Spleen (tissue), 11 donors: ENCODE results near the gene CABP4. TPM values are rescaled to one million over a fixed set of nuclear protein-coding genes. Genes with fewer than 3 reads are reported as not detected.
"Not testable (repeated sequence)": the region's sequence is repeated elsewhere in the genome, so short reads cannot be mapped to it uniquely, and the experiment has no call there.

Experiments used
- DNase-seq: peaks from one replicate; pipeline ENCODE4 v3.0.0-alpha.2; 2020
- H3K27ac ChIP-seq, 8 donors: fragments of 200-600 bp; sonication (generic) in 7 of 8; 1 replicate in 4 of 8; 2 replicates in 4 of 8; pipeline versions ENCODE4 v1.5.0 to v1.8.0; 2016 to 2021; ENCODE audit warnings: inconsistent platforms in 4 of 8, mild to moderate bottlenecking in 4 of 8, moderate library complexity in 1 of 8
- H3K27me3 ChIP-seq, 7 donors: fragments of 200-600 bp; sonication (generic) in 6 of 7; replicated peaks in 1 of 7; 1 replicate in 4 of 7; 2 replicates in 3 of 7; pipeline versions ENCODE4 v1.5.0 to v1.8.0; 2016 to 2021; ENCODE audit warnings: inconsistent platforms in 3 of 7, mild to moderate bottlenecking in 1 of 7
- H3K36me3 ChIP-seq, 6 donors: fragments of 200-600 bp; sonication (generic) in 5 of 6; 1 replicate in 4 of 6; 2 replicates in 2 of 6; pipeline versions ENCODE4 v1.5.0 to v1.8.0; 2016 to 2021; ENCODE audit warnings: inconsistent platforms in 2 of 6
- H3K4me1 ChIP-seq, 6 donors: fragments of 200-600 bp; sonication (generic) in 5 of 6; 1 replicate in 3 of 6; 2 replicates in 3 of 6; pipeline versions ENCODE4 v1.5.0 to v1.8.0; 2016 to 2021; ENCODE audit warnings: inconsistent platforms in 3 of 6
- H3K4me3 ChIP-seq, 8 donors: fragments of 200-600 bp; sonication (generic) in 7 of 8; 1 replicate in 4 of 8; 2 replicates in 4 of 8; pipeline versions ENCODE4 v1.5.0 to v1.8.0; 2016 to 2021; ENCODE audit warnings: inconsistent platforms in 4 of 8, mild to moderate bottlenecking in 4 of 8, moderate library complexity in 2 of 8
- H3K9me3 ChIP-seq, 8 donors: fragments of 200-600 bp; sonication (generic) in 7 of 8; 1 replicate in 4 of 8; 2 replicates in 4 of 8; pipeline versions ENCODE4 v1.5.0 to v1.8.0; 2016 to 2021; ENCODE audit warnings: inconsistent platforms in 4 of 8
- POLR2A ChIP-seq, 3 donors: fragments of 450-650 bp; IDR thresholded peaks; one replicate each; pipeline ENCODE4 v1.5.1; 2017; ENCODE audit warnings: antibody characterized with exemption in 3 of 3, mild to moderate bottlenecking in 1 of 3
- POLR2AphosphoS5 ChIP-seq, 3 donors: sonication (generic); formaldehyde crosslinking; IDR thresholded peaks; one replicate each; pipeline ENCODE4 v1.5.1; 2017; ENCODE audit warnings: antibody characterized with exemption in 3 of 3
- WGBS, 5 donors: extraction: QIAGEN DNeasy Blood & Tissue Kit in 3 of 5; methylation state at CpG; one replicate each; pipeline versions ENCODE4 v1.1.5 to v1.1.7; 2013 to 2018; 5-methylcytosine and 5-hydroxymethylcytosine counted together
- intact Hi-C: fragments of 100-400 bp; cut with DNase I; formaldehyde crosslinking; loops from one replicate; pipeline ENCODE4 v1.15.0; 2023; ENCODE audit warnings: low total_unique reads
- polyA plus RNA-seq, 3 donors: library from polyadenylated mRNA; stranded (reverse); fragments of 200-250 nt; gene quantifications; one replicate each; pipeline ENCODE4 v1.2.1, GENCODE V29; 2013
- total RNA-seq, 7 donors: library from RNA; depleted of rRNA in 3 of 7; stranded (reverse); fragments of >200 nt in 3 of 7; fragmentation: NEBNext Ultra II Directional in 4 of 7; extraction: Animal tissue kit (Norgen Biotek cat#: 25700) in 4 of 7; gene quantifications; one replicate each; pipeline versions ENCODE4 v1.1.0 to v1.2.1, GENCODE V29; 2016 to 2021
- TF ChIP-seq, protein P1 (sequence below), 11 experiments: fragments of 200-600 bp in 7 of 11; fragments of 450-650 bp in 4 of 11; sonication (generic) in 4 of 11; IDR thresholded peaks in 8 of 11; conservative IDR thresholded peaks in 3 of 11; 1 replicate in 7 of 11; 2 replicates in 4 of 11; pipeline versions ENCODE4 v1.4.0 to v1.8.0; 2016 to 2021; ENCODE audit warnings: antibody characterized with exemption in 11 of 11, inconsistent platforms in 4 of 11, mild to moderate bottlenecking in 1 of 11
- donor health status: healthy with polysubstance abuse.
- donor health status: DM: no; HTN: no; CAD: no; lungs with moderate emphysema.
- donor health status: DM: no; HTN: no; CAD: no.
- donor health status: Bipolar disorder and iron deficiency.
- donor health status: healthy.
- donor health status: DM: no; HTN: no; CAD: no.
- donor health status: DM: yes; HTN: yes; CAD: no.

CABP4 gene
- total and polyA plus RNA-seq, 10 donors: 2.6 to 27.3 (median 17.1) TPM

DNA sequence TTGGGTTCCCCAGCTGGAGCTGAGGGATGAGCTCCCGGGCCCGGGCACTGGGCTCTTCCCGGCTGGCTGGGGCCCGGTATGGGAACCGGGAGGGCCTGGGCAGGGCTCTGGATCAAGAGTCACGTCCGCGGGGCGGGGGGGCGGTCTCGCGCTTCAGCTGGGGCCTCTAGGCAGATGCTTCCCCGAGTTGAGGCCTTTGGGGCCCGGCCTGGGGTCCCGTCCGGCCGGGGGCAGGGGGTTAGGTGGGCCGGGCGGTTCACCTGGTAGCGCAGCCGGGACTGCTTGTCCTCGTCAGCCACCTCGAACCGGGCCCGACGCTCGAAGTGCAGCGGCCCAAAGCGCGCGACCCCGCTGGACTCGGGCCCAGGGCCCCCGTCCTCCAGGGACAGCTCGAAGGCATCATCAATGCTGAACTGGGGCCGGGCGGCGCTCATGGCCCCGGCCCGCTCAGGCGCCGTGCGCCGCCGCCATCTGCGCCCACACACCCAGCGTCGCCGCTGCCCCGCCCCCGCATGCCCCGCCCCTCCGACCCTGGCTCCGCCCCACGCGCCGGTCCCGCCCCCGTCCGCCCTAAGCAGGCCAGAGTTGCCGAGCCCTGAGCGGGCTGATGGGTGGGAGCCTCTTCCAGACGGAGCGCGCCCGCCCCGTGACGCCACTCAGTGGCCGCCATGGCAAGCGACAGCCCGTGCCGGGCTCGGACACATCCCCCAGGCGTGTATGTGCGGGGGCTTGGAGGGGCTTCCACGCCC, 13.8 kb downstream of the CABP4 start, which contains the start of gene TMEM134:
TSS of gene TMEM134 (minus strand) at position 493 of the 749 bp plus-strand sequence. CDS start at position 434, 59 bp downstream.
- intact Hi-C loops: no loop called here
- no peaks in the 10 kb centered on the region for H3K27me3 ChIP-seq
- peak within 1 kb of the TSS; percentile 94 to 99 (median 95) for H3K4me3 ChIP-seq
- H3K27ac ChIP-seq: peak within 1 kb of the TSS; percentile 71 to 98 (median 92)
- TF ChIP-seq, protein P1, sequence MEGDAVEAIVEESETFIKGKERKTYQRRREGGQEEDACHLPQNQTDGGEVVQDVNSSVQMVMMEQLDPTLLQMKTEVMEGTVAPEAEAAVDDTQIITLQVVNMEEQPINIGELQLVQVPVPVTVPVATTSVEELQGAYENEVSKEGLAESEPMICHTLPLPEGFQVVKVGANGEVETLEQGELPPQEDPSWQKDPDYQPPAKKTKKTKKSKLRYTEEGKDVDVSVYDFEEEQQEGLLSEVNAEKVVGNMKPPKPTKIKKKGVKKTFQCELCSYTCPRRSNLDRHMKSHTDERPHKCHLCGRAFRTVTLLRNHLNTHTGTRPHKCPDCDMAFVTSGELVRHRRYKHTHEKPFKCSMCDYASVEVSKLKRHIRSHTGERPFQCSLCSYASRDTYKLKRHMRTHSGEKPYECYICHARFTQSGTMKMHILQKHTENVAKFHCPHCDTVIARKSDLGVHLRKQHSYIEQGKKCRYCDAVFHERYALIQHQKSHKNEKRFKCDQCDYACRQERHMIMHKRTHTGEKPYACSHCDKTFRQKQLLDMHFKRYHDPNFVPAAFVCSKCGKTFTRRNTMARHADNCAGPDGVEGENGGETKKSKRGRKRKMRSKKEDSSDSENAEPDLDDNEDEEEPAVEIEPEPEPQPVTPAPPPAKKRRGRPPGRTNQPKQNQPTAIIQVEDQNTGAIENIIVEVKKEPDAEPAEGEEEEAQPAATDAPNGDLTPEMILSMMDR (IDR thresholded peaks at IDR 0.05 in 8 of 11, conservative IDR thresholded peaks at IDR 0.05 in 3 of 11): peak in 10 of 11 experiments; percentile 19 to 73 (median 64)
- TF ChIP-seq POLR2AphosphoS5 (IDR thresholded peaks at IDR 0.05) (peak; percentile 93 to 96 (median 96)), POLR2A (IDR thresholded peaks at IDR 0.05) (peak in 1 of 3 donors; percentile 54)
- peaks cover 22 to 62% (median 55%) of the 10 kb centered on the region in 6 donors for H3K4me1 ChIP-seq
- H3K9me3 ChIP-seq: no peaks in the 10 kb centered on the region
- 0 to 1% (median 0%) methylated on average over 26 to 76 of the region's 76 CpGs for WGBS, 5 donors
- peaks cover 0 to 11% (median 0%) of the 10 kb centered on the region in 6 donors for H3K36me3 ChIP-seq
- peak; percentile 99 for DNase-seq

DNA sequence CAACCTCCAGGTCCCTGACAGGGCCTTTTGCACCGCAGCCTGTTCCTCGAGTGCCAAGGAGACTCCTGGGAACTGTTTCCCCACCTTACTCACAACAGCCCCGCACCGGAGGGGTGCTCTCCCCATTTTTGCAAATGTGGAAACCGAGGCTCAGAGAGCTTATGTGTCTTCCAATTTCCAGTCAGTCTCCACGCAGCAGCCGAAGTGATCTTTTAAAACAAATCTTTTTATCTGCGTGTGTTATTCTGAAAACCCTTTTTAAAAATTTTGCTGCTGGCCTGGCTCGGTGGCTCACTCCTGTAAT, 14.3 kb downstream of the CABP4 start:
- no peaks in the 10 kb centered on the region for H3K27me3 ChIP-seq
- no peak for DNase-seq
- peak overlapping the region; percentile 71 to 98 (median 92) for H3K27ac ChIP-seq
- peaks cover 17 to 56% (median 49%) of the 10 kb centered on the region in 6 donors for H3K4me1 ChIP-seq
- WGBS, 5 donors: 16 to 24% (median 20%) methylated on average over 9 of the region's 9 CpGs
- no peaks in the 10 kb centered on the region for H3K9me3 ChIP-seq
- H3K4me3 ChIP-seq: peak overlapping the region; percentile 94 to 99 (median 95)
- intact Hi-C loops: no loop called here
- H3K36me3 ChIP-seq: peaks cover 0 to 11% (median 0%) of the 10 kb centered on the region in 6 donors
- TF ChIP-seq POLR2AphosphoS5 (IDR thresholded peaks at IDR 0.05) (no peak), POLR2A (IDR thresholded peaks at IDR 0.05) (no peak)
- TF ChIP-seq, protein P1 (IDR thresholded peaks at IDR 0.05 in 8 of 11, conservative IDR thresholded peaks at IDR 0.05 in 3 of 11): peak in 2 of 11 experiments; percentile 4 to 29

DNA sequence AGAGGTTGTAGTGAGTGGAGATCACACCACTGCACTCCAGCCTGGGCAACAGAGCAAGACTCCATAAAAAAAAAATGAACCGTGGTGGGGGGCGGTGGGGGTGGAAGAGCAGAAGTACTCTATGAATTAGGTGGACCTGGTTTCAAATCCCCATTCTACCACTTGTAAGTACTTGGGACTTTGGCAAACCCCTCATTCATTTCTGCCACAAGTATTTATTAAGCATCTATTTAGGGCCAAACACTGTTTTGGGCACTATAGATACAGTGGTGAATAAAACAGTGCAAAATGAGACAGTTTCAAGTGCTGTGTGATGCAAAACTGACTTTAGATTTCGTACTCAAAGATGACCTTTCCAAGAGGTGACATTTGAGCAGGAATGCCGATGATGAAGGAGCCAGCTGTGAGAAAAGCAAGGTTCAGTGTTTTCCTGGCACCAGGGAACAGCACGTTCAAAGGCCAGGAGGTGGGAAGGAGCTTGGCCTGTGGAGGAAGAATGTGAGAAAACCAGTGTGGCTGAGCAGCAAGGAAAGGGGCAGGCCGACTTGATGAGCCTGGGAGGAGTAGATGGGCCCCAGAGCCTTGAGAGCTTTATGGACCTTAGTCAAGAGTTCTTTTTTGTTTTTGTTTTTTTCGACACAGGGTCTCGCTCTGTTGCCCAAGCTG, 15.3 kb downstream of the CABP4 start:
- no peak for TF ChIP-seq POLR2A (IDR thresholded peaks at IDR 0.05)
- TF ChIP-seq, protein P1 (IDR thresholded peaks at IDR 0.05 in 8 of 11, conservative IDR thresholded peaks at IDR 0.05 in 3 of 11): no peak
- TF ChIP-seq POLR2AphosphoS5 (IDR thresholded peaks at IDR 0.05): no peak
- H3K36me3 ChIP-seq: peaks cover 0 to 11% (median 0%) of the 10 kb centered on the region in 6 donors
- H3K4me3 ChIP-seq: no peak overlapping the region
- DNase-seq: no peak
- H3K27me3 ChIP-seq: no peaks in the 10 kb centered on the region
- intact Hi-C loops: no loop called here
- H3K9me3 ChIP-seq: no peaks in the 10 kb centered on the region
- H3K4me1 ChIP-seq: peaks cover 12 to 48% (median 42%) of the 10 kb centered on the region in 6 donors
- WGBS, 5 donors: 76 to 86% (median 76%) methylated on average over 8 of the region's 8 CpGs
- no peak overlapping the region for H3K27ac ChIP-seq

DNA sequence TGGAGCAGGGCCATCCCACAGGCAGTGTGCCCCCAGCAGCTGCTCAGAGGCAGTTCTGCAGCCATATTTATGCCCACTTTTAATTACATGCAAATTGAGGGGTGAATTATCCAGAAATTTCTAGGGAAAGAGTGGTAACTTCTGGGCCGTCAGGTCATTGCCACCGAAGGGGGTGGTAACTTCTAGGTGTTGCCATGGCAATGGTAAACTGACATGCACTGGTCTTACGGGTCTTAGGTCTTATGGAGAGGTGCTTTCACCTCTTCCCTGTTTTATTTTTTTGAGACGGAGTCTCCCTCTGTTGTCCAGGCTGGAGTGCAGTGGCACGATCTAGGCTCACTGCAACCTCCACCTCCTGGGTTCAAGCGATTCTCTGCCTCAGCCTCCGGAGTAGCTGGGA, 17.7 kb downstream of the CABP4 start:
- Histone ChIP-seq H3K36me3 (no peaks in the 10 kb centered on the region), H3K4me3 (no peak overlapping the region), H3K4me1 (peaks cover 6 to 24% (median 19%) of the 10 kb centered on the region in 6 donors), H3K27ac (no peak overlapping the region), H3K27me3 (no peaks in the 10 kb centered on the region), H3K9me3 (no peaks in the 10 kb centered on the region)
- WGBS, 5 donors: 77 to 90% (median 84%) methylated on average over 7 of the region's 7 CpGs
- TF ChIP-seq, protein P1 (IDR thresholded peaks at IDR 0.05 in 8 of 11, conservative IDR thresholded peaks at IDR 0.05 in 3 of 11): no peak
- TF ChIP-seq POLR2A (IDR thresholded peaks at IDR 0.05) (no peak), POLR2AphosphoS5 (IDR thresholded peaks at IDR 0.05) (no peak)
- intact Hi-C loops: no loop called here
- no peak for DNase-seq

DNA sequence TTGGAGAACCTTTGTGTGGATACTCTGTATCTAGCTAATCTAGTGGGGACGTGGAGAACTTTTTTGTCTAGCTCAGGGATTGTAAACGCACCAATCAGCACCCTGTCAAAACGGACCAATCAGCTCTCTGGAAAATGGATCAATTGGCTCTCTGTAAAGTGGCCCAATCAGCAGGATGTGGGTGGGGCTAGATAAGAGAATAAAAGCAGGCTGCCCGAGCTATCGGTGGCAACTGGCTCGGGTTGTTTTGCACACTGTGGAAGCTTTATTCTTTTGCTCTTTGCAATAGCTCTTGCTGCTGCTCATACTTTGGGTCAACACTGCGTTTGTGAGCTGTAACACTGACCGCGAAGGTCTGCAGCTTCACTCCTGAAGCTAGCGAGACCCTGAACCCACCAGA, 21.5 kb downstream of the CABP4 start:
- H3K36me3 ChIP-seq, H3K4me1 ChIP-seq, H3K27ac ChIP-seq, H3K4me3 ChIP-seq, H3K27me3 ChIP-seq, H3K9me3 ChIP-seq, intact Hi-C loops, DNase-seq: not testable (repeated sequence)
- 77 to 92% (median 85%) methylated on average over 10 of the region's 10 CpGs for whole genome bisulfite sequencing, 5 donors

DNA sequence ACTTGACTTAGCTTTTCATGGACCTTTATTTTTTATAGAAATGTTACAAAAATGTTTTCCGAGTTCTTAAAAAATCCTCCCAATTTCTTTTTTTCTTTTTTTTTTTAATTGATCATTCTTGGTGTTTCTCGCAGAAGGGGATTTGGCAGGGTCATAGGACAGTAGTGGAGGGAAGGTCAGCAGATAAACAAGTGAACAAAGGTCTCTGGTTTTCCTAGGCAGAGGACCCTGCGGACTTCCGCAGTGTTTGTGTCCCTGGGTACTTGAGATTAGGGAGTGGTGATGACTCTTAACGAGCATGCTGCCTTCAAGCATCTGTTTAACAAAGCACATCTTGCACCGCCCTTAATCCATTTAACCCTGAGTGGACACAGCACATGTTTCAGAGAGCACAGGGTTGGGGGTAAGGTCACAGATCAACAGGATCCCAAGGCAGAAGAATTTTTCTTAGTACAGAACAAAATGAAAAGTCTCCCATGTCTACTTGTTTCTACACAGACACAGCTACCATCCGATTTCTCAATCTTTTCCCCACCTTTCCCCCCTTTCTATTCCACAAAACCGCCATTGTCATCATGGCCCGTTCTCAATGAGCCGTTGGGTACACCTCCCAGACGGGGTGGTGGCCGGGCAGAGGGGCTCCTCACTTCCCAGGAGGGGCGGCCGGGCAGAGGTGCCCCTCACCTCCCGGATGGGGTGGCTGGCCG, 22.3 kb downstream of the CABP4 start:
- H3K9me3 ChIP-seq, H3K27me3 ChIP-seq, H3K4me3 ChIP-seq, DNase-seq, H3K27ac ChIP-seq, intact Hi-C loops, H3K36me3 ChIP-seq, H3K4me1 ChIP-seq: not testable (repeated sequence)
- WGBS, 5 donors: 75 to 84% (median 83%) methylated on average over 12 to 15 of the region's 16 CpGs
